H9 (cell line): ENCODE data around the gene NBEAL1. TPM values are rescaled to one million over a fixed set of nuclear protein-coding genes. Genes with fewer than 3 reads are reported as not detected.

Experiments used
- DNase-seq: peaks from one replicate; pipeline ENCODE4 v3.0.0-alpha.2; 2017
- H2AFZ ChIP-seq: one replicate; pipeline ENCODE4 v1.6.1; 2013; ENCODE audit warnings: mild to moderate bottlenecking, low read length, control low read depth, moderate library complexity
- H2AK5ac ChIP-seq: 2 replicates; pipeline ENCODE4 v1.6.1; 2013; ENCODE audit warnings: low read length, control low read depth, mixed read lengths; ENCODE audit not compliant: insufficient read length
- H2BK120ac ChIP-seq: one replicate; pipeline ENCODE4 v1.6.1; 2013; ENCODE audit warnings: low read depth, mild to moderate bottlenecking, low read length, control low read depth, inconsistent platforms; ENCODE audit not compliant: poor library complexity, severe bottlenecking
- H2BK12ac ChIP-seq: 2 replicates; pipeline ENCODE4 v1.6.1; 2013; ENCODE audit warnings: low read length, control low read depth, mixed read lengths, low read depth; ENCODE audit not compliant: insufficient read length
- H2BK15ac ChIP-seq: 2 replicates; pipeline ENCODE4 v1.6.1; 2013; ENCODE audit warnings: low read depth, low read length, control low read depth
- H2BK20ac ChIP-seq: one replicate; pipeline ENCODE4 v1.6.1; 2013; ENCODE audit warnings: low read depth, mild to moderate bottlenecking, low read length, control low read depth, inconsistent platforms; ENCODE audit not compliant: poor library complexity, severe bottlenecking
- H2BK5ac ChIP-seq: 2 replicates; pipeline ENCODE4 v1.6.1; 2013; ENCODE audit warnings: low read length, control low read depth, mixed read lengths; ENCODE audit not compliant: insufficient read length
- H3K14ac ChIP-seq: 2 replicates; pipeline ENCODE4 v1.6.1; 2013; ENCODE audit warnings: low read length, control low read depth; ENCODE audit not compliant: insufficient read depth
- H3K18ac ChIP-seq: 2 replicates; pipeline ENCODE4 v1.6.1; 2013; ENCODE audit warnings: low read depth, mild to moderate bottlenecking, mixed read lengths, low read length, control low read depth; ENCODE audit not compliant: insufficient read length
- H3K23ac ChIP-seq: 2 replicates; pipeline ENCODE4 v1.6.1; 2013; ENCODE audit warnings: low read length, control low read depth, mixed read lengths, low read depth; ENCODE audit not compliant: insufficient read length
- H3K23me2 ChIP-seq: 2 replicates; pipeline ENCODE4 v1.6.1; 2013; ENCODE audit warnings: low read depth, mild to moderate bottlenecking, mixed read lengths, low read length, control low read depth; ENCODE audit not compliant: insufficient read length, poor library complexity, severe bottlenecking
- H3K27ac ChIP-seq: 2 replicates; pipeline ENCODE4 v1.5.1; 2013; ENCODE audit warnings: low read length, control low read depth, mixed read lengths, low read depth; ENCODE audit not compliant: insufficient read length
- H3K27me3 ChIP-seq: 2 replicates; pipeline ENCODE4 v1.6.1; 2013; ENCODE audit warnings: low read length, control low read depth, inconsistent platforms; ENCODE audit not compliant: insufficient read depth
- H3K4ac ChIP-seq: 2 replicates; pipeline ENCODE4 v1.6.1; 2013; ENCODE audit warnings: low read depth, mild to moderate bottlenecking, control low read depth, inconsistent platforms, low read length, moderate library complexity
- H3K4me1 ChIP-seq: 2 replicates; pipeline ENCODE4 v1.6.1; 2013; ENCODE audit warnings: low read length, control low read depth, inconsistent platforms; ENCODE audit not compliant: insufficient read depth
- H3K4me2 ChIP-seq: 2 replicates; pipeline ENCODE4 v1.6.1; 2013; ENCODE audit warnings: low read length, control low read depth, mixed read lengths; ENCODE audit not compliant: insufficient read length, insufficient read depth
- H3K56ac ChIP-seq: 2 replicates; pipeline ENCODE4 v1.6.1; 2013; ENCODE audit warnings: low read depth, mild to moderate bottlenecking, mixed read lengths, low read length, control low read depth; ENCODE audit not compliant: insufficient read length
- H3K79me1 ChIP-seq: 2 replicates; pipeline ENCODE4 v1.6.1; 2013; ENCODE audit warnings: low read depth, mild to moderate bottlenecking, moderate library complexity, low read length, control low read depth, inconsistent platforms; ENCODE audit not compliant: insufficient read depth, poor library complexity, severe bottlenecking
- H3K79me2 ChIP-seq: 2 replicates; pipeline ENCODE4 v1.6.1; 2013; ENCODE audit warnings: low read length, control low read depth, inconsistent platforms; ENCODE audit not compliant: insufficient read depth
- H3K9ac ChIP-seq: 2 replicates; pipeline ENCODE4 v1.6.1; 2013; ENCODE audit warnings: low read length, control low read depth, mixed read lengths; ENCODE audit not compliant: insufficient read length; ENCODE audit errors: extremely low read depth
- H3K9me3 ChIP-seq: one replicate; pipeline ENCODE4 v1.6.1; 2013; ENCODE audit warnings: low read depth, low read length, inconsistent platforms; ENCODE audit not compliant: control insufficient read depth
- H3T11ph ChIP-seq: one replicate; pipeline ENCODE4 v1.6.1; 2013; ENCODE audit warnings: mild to moderate bottlenecking, low read length, control low read depth, inconsistent platforms
- H4K20me1 ChIP-seq: one replicate; pipeline ENCODE4 v1.6.1; 2013; ENCODE audit not compliant: control insufficient read depth, insufficient read length, insufficient read depth
- H4K5ac ChIP-seq: 2 replicates; pipeline ENCODE4 v1.6.1; 2013; ENCODE audit warnings: low read depth, mild to moderate bottlenecking, mixed read lengths, low read length, control low read depth; ENCODE audit not compliant: insufficient read length
- H4K8ac ChIP-seq: replicated peaks from 2 replicates; pipeline ENCODE4 v1.6.1; 2013; ENCODE audit warnings: low read length, control low read depth, mixed read lengths, low read depth; ENCODE audit not compliant: insufficient read length
- H4K91ac ChIP-seq: 2 replicates; pipeline ENCODE4 v1.6.1; 2013; ENCODE audit warnings: low read depth, mild to moderate bottlenecking, moderate library complexity, mixed read lengths, low read length, control low read depth; ENCODE audit not compliant: insufficient read length
- H3K27ac Mint-ChIP-seq, 3 experiments: 2 replicates in 2 of 3; 3 replicates in 1 of 3; pipeline ENCODE4 v1.8.0; 2020 to 2021; ENCODE audit warnings: mixed read lengths in 3 of 3, mild to moderate bottlenecking in 1 of 3, moderate library complexity in 1 of 3
- H3K27me3 Mint-ChIP-seq: 2 replicates; pipeline ENCODE4 v1.8.0; 2021; ENCODE audit warnings: low read depth, mild to moderate bottlenecking, moderate library complexity, mixed read lengths
- H3K36me3 Mint-ChIP-seq, 3 experiments: 2 replicates in 2 of 3; 3 replicates in 1 of 3; pipeline ENCODE4 v1.8.0; 2020 to 2021; ENCODE audit warnings: low read depth in 3 of 3, mixed read lengths in 3 of 3; ENCODE audit not compliant: insufficient read depth in 1 of 3
- H3K4me1 Mint-ChIP-seq, 2 experiments: 2 replicates each; pipeline ENCODE4 v1.8.0; 2020; ENCODE audit warnings: mixed read lengths in 2 of 2
- H3K4me3 Mint-ChIP-seq, 2 experiments: 2 replicates in 1 of 2; 3 replicates in 1 of 2; pipeline ENCODE4 v1.8.0; 2020 to 2021; ENCODE audit warnings: mild to moderate bottlenecking in 2 of 2, mixed read lengths in 2 of 2, moderate library complexity in 1 of 2
- H3K9me3 Mint-ChIP-seq, 2 experiments: 2 replicates in 1 of 2; 3 replicates in 1 of 2; pipeline ENCODE4 v1.8.0; 2020; ENCODE audit warnings: mild to moderate bottlenecking in 2 of 2, mixed read lengths in 2 of 2, moderate library complexity in 1 of 2
- WGBS: extraction: QIAGEN DNeasy Blood & Tissue Kit; methylation state at CpG from one replicate; pipeline ENCODE4 v1.1.7; 2013; ENCODE audit warnings: missing lambda C conversion rate, low lambda C conversion rate, mixed read lengths; ENCODE audit not compliant: insufficient read length; ENCODE audit errors: extremely low coverage; 5-methylcytosine and 5-hydroxymethylcytosine counted together
- total RNA-seq: library from RNA; stranded (reverse); gene quantifications from 2 replicates; pipeline ENCODE4 v1.2.1, GENCODE V29; 2021
- TF ChIP-seq, protein P1 (sequence below): fragments of 200-600 bp; sonication (generic); conservative IDR thresholded peaks from 3 replicates; pipeline ENCODE4 v1.8.0; 2021; ENCODE audit warnings: antibody characterized with exemption, mild to moderate bottlenecking

NBEAL1 gene
- total RNA-seq, 1 experiment from 2014 or later, result 10.1 TPM

DNA sequence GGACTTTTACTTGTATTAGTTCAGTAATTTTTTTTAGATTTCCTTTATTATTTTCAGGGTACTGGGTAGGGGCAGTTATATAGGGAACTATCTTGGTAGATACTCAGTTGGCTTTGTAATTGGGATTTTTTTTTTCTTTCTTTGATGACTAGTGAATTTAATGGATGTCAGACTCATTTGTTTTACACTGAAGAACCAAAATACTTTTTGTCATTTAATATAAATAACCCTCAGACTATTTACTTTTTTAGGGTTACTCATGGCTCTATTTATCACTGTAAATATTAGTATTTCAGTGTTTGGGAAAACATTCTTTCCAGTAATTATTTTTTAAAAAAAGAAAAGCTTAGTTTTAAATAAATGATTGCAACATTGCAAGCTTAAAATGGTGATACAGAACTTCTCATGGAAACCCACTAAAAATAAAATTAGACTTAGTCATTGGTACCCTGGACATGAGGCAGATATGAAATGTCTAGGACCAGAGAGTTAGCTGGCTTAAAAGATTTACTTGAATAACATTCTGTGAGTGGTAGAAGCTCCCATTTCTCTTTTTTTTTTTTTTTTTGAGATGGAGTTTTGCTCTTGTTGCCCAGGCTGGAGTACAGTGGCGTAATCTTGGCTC is 149.7 kb downstream of the NBEAL1 start:
- H3K56ac ChIP-seq, result no peak overlapping the region
- H4K5ac ChIP-seq, result no peak overlapping the region
- H3K27ac ChIP-seq, result no peak overlapping the region
- H2BK15ac ChIP-seq, result no peak overlapping the region
- TF ChIP-seq, protein P1, sequence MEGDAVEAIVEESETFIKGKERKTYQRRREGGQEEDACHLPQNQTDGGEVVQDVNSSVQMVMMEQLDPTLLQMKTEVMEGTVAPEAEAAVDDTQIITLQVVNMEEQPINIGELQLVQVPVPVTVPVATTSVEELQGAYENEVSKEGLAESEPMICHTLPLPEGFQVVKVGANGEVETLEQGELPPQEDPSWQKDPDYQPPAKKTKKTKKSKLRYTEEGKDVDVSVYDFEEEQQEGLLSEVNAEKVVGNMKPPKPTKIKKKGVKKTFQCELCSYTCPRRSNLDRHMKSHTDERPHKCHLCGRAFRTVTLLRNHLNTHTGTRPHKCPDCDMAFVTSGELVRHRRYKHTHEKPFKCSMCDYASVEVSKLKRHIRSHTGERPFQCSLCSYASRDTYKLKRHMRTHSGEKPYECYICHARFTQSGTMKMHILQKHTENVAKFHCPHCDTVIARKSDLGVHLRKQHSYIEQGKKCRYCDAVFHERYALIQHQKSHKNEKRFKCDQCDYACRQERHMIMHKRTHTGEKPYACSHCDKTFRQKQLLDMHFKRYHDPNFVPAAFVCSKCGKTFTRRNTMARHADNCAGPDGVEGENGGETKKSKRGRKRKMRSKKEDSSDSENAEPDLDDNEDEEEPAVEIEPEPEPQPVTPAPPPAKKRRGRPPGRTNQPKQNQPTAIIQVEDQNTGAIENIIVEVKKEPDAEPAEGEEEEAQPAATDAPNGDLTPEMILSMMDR, result no peak
- no peak overlapping the region for H3K23ac ChIP-seq
- no peak overlapping the region for H2BK120ac ChIP-seq
- no peaks in the 10 kb centered on the region for H3K79me2 ChIP-seq
- H3K27me3 Mint-ChIP-seq, result no peaks in the 10 kb centered on the region
- no peak overlapping the region for H3K27ac Mint-ChIP-seq
- no peak overlapping the region for H3K18ac ChIP-seq
- no peaks in the 10 kb centered on the region for H3K79me1 ChIP-seq
- no peak overlapping the region for H3K4ac ChIP-seq
- H3K9me3 Mint-ChIP-seq, result peaks cover 0 to 2% of the 10 kb centered on the region in 2 experiments; a peak in 1 of 5 replicates
- H3K27me3 ChIP-seq, result no peaks in the 10 kb centered on the region
- no peaks in the 10 kb centered on the region for H3K4me1 ChIP-seq
- no peaks in the 10 kb centered on the region for H4K20me1 ChIP-seq
- H3K9me3 ChIP-seq, result no peaks in the 10 kb centered on the region
- WGBS, result no CpG with 5 or more reads among the region's 1 CpG
- no peak for DNase-seq
- no peak overlapping the region for H2BK12ac ChIP-seq
- no peak overlapping the region for H3K4me2 ChIP-seq
- H2BK20ac ChIP-seq, result no peak overlapping the region
- H3K23me2 ChIP-seq, result no peaks in the 10 kb centered on the region
- no peak overlapping the region for H2AFZ ChIP-seq
- no peak overlapping the region for H3K4me3 Mint-ChIP-seq
- H3K36me3 Mint-ChIP-seq, result peaks cover 1 to 10% (median 6%) of the 10 kb centered on the region in 3 experiments; a peak in 4 of 7 replicates
- no peak overlapping the region for H3K9ac ChIP-seq
- no peak overlapping the region for H4K8ac ChIP-seq
- H3T11ph ChIP-seq, result no peak overlapping the region
- no peak overlapping the region for H3K14ac ChIP-seq
- no peaks in the 10 kb centered on the region for H3K4me1 Mint-ChIP-seq
- H2BK5ac ChIP-seq, result no peak overlapping the region
- no peak overlapping the region for H4K91ac ChIP-seq
- no peak overlapping the region for H2AK5ac ChIP-seq
